GM23338 (cell line): ENCODE measurements around the gene HDAC5.

Experiments used
- CTCF ChIP-seq, 2 experiments: fragments of 200-600 bp in 1 of 2; sonication (generic) in 1 of 2; conservative IDR thresholded peaks; 2 replicates each; pipeline versions ENCODE4 v1.5.1 to v1.6.1; 2016 to 2017; ENCODE audit warnings: antibody characterized with exemption in 2 of 2, low read depth in 2 of 2, mild to moderate bottlenecking in 2 of 2, moderate library complexity in 1 of 2
- EZH2 ChIP-seq: fragments of 200-600 bp; sonication (generic); IDR thresholded peaks from one replicate; pipeline ENCODE4 v1.8.0; 2017; ENCODE audit warnings: antibody characterized with exemption, mild to moderate bottlenecking, low read depth; ENCODE audit not compliant: unreplicated experiment
- EZH2phosphoT487 ChIP-seq: fragments of 200-600 bp; sonication (generic); IDR thresholded peaks from one replicate; pipeline ENCODE4 v1.8.1; 2018; ENCODE audit warnings: antibody characterized with exemption; ENCODE audit not compliant: unreplicated experiment
- POLR2AphosphoS5 ChIP-seq: IDR thresholded peaks from 2 replicates; pipeline ENCODE4 v1.6.1; 2016; ENCODE audit warnings: antibody characterized with exemption, low read depth
- STAT1 ChIP-seq: IDR thresholded peaks from one replicate; pipeline ENCODE4 v1.6.1; 2016; ENCODE audit warnings: antibody characterized with exemption; ENCODE audit not compliant: unreplicated experiment
- ZNF331 ChIP-seq: fragments of 250-450 bp; sonication (Bioruptor Pico); IDR thresholded peaks from 2 replicates; pipeline ENCODE4 v1.5.0; 2020; ENCODE audit warnings: low read depth, mild to moderate bottlenecking, moderate library complexity

DNA sequence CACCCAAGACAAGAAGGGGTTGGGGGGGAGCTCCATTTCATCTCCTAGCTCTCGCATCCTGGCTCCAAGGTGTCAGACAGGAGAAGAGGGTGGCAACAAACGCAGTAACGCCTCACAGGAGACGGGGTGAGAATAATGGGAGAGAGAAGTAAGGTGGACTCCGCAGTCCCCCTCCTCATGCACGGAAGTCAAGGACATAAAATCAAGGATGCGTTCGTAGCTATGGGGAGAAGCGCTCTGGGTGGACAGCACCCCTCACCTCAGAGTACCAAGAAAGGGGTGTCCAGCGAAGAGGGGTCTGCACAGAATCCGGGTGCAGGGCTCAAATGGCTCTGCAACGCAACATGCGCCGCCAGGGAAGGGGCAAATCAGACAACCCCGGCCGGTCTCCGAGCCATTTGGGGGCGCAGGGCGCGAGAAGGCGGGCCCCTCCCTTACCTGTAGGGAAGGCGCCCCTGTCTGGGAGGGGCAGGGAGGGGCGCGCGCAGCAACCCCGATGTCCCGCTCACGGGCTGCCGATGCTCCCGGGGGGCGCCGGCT lies 555 bp downstream of the HDAC5 start:
- TF ChIP-seq STAT1 (no peak), POLR2AphosphoS5 (no peak), CTCF (conservative IDR thresholded peaks at IDR 0.05; ENCODE audit: low read depth in 2 of 2) (no peak), EZH2phosphoT487 (no peak), EZH2 (no peak), ZNF331 (CRISPR knock-in tag) (no peak)
